ENCODE data around the gene CSTPP1. TPM values are rescaled to one million over a fixed set of nuclear protein-coding genes. Genes with fewer than 3 reads are reported as not detected.

CSTPP1 gene
- total RNA-seq, 1 donor from 2014 or later = 30.0 TPM

DNA sequence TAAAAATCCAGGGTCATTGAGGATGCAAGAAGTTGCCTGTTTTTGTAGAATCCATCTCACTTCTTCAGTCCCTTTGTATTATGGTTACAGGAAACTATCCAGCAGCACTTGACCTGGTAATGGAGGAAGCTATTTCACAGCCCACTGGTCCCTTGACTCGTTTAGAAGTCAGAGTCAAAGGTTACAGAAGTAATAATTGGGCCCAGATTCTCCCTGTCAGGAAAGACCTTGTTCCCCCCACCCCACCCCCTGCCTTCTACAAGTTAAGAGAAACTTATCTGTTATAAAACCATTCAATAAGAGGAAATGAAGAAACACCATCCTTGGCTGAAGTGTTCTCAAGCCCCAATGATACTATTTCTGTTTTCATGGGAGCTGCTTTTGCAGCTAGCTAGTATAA is 65.8 kb downstream of the CSTPP1 start:
- Mint-ChIP-seq H3K4me1 (ENCODE audit: unreplicated experiment) (peaks cover 17% of the 10 kb centered on the region), H3K9me3 (ENCODE audit: unreplicated experiment) (no peaks in the 10 kb centered on the region), H3K27me3 (ENCODE audit: unreplicated experiment) (peaks cover 2% of the 10 kb centered on the region), H3K27ac (ENCODE audit: unreplicated experiment) (no peak overlapping the region), H3K4me3 (ENCODE audit: unreplicated experiment) (no peak overlapping the region), H3K36me3 (ENCODE audit: low read depth, unreplicated experiment) (no peaks in the 10 kb centered on the region)
- no peak for DNase-seq (ENCODE audit: low spot score)
- TF ChIP-seq, protein P1, sequence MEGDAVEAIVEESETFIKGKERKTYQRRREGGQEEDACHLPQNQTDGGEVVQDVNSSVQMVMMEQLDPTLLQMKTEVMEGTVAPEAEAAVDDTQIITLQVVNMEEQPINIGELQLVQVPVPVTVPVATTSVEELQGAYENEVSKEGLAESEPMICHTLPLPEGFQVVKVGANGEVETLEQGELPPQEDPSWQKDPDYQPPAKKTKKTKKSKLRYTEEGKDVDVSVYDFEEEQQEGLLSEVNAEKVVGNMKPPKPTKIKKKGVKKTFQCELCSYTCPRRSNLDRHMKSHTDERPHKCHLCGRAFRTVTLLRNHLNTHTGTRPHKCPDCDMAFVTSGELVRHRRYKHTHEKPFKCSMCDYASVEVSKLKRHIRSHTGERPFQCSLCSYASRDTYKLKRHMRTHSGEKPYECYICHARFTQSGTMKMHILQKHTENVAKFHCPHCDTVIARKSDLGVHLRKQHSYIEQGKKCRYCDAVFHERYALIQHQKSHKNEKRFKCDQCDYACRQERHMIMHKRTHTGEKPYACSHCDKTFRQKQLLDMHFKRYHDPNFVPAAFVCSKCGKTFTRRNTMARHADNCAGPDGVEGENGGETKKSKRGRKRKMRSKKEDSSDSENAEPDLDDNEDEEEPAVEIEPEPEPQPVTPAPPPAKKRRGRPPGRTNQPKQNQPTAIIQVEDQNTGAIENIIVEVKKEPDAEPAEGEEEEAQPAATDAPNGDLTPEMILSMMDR (IDR thresholded peaks at IDR 0.05; ENCODE audit: unreplicated experiment) = no peak

DNA sequence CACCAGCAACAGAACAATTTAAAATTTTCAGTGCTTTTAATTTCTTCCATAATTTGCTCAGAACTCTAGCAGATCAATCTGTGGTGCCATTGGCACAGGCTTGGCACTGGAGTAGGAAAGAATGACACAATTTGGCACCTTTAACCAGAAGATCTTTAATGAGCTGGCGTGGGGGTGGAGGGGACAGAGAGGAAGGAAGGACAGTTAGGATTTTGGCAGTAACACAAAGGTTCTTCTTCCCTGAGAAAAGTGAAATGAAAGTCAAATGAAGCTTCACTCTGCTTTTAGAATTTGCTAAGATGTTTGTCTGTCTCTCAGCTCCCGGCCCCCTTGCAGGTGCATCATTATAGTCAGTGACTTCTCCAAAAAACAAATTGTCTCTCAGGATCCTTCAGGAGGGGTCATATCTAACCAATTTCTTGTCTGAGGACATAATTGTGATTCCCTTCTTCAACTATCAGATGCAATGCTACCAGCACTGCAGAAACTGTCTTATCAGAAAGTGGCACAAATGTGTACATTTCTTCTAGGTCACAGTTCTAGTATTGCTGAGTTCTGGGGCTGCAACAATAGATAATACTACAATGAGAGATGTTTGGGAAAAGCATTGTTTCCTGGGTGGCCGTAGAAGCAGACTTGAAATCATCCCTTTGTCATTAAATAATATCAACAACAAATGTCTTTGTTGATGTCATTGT is 66.8 kb downstream of the CSTPP1 start:
- no peaks in the 10 kb centered on the region for H3K9me3 Mint-ChIP-seq (ENCODE audit: unreplicated experiment)
- H3K4me1 Mint-ChIP-seq (ENCODE audit: unreplicated experiment) = peaks cover 17% of the 10 kb centered on the region

DNA sequence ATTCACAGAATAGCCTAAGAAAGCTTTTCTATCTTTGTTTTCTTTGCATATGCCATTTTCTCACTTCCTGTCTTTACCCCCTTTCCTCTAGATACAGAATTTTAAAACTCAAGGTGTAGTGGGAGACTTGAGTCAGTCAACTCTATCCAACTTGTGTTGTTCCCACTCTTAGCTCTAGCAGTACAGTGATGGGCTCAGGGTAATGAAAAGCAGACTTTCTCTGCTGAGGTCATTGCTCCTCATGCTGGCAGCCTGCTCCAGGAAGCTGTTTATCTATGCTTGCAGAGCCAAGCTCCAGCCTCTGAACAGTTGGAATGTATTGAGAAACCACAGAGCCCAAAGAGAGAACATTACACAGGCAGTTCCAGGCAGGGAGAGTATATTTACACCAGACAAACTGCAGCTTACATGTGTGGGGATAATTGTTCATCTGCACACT is 68.1 kb downstream of the CSTPP1 start:
- Mint-ChIP-seq H3K36me3 (ENCODE audit: low read depth, unreplicated experiment) (no peaks in the 10 kb centered on the region), H3K9me3 (ENCODE audit: unreplicated experiment) (no peaks in the 10 kb centered on the region), H3K4me1 (ENCODE audit: unreplicated experiment) (peaks cover 17% of the 10 kb centered on the region), H3K27me3 (ENCODE audit: unreplicated experiment) (peaks cover 2% of the 10 kb centered on the region), H3K4me3 (ENCODE audit: unreplicated experiment) (no peak overlapping the region), H3K27ac (ENCODE audit: unreplicated experiment) (no peak overlapping the region)
- DNase-seq (ENCODE audit: low spot score) = peak; percentile 25
- TF ChIP-seq, protein P1 (IDR thresholded peaks at IDR 0.05; ENCODE audit: unreplicated experiment) = no peak

More for the DNA sequence above, 66.8 kb downstream of the CSTPP1 start:
- no peak overlapping the region for H3K27ac Mint-ChIP-seq (ENCODE audit: unreplicated experiment)
- no peak overlapping the region for H3K4me3 Mint-ChIP-seq (ENCODE audit: unreplicated experiment)
- no peak for DNase-seq (ENCODE audit: low spot score)
- no peaks in the 10 kb centered on the region for H3K36me3 Mint-ChIP-seq (ENCODE audit: low read depth, unreplicated experiment)
- H3K27me3 Mint-ChIP-seq (ENCODE audit: unreplicated experiment) = peaks cover 2% of the 10 kb centered on the region
- TF ChIP-seq, protein P1 (IDR thresholded peaks at IDR 0.05; ENCODE audit: unreplicated experiment) = no peak

DNA sequence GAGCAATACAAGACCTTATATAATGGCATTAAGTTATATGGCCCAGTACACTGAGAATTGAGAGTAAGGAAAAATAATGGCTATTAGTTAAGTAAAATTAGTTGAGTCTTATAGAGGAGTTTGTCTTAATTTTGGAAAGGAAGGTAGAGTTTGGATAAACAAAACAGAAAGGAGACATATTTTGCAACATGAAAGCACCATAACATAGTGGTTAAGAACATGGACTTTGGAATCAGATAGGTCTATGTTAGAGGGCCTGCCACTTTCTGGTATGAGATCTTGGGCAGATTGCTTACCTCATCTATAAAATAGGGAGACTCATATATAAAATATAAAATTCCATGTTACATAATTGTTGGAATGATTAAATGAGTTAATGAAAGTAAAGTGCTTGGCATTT is 68.9 kb downstream of the CSTPP1 start:
- H3K4me3 Mint-ChIP-seq (ENCODE audit: unreplicated experiment) = no peak overlapping the region
- TF ChIP-seq, protein P1 (IDR thresholded peaks at IDR 0.05; ENCODE audit: unreplicated experiment) = no peak
- H3K4me1 Mint-ChIP-seq (ENCODE audit: unreplicated experiment) = peaks cover 17% of the 10 kb centered on the region
- H3K27me3 Mint-ChIP-seq (ENCODE audit: unreplicated experiment) = peaks cover 4% of the 10 kb centered on the region
- H3K9me3 Mint-ChIP-seq (ENCODE audit: unreplicated experiment) = no peaks in the 10 kb centered on the region
- no peaks in the 10 kb centered on the region for H3K36me3 Mint-ChIP-seq (ENCODE audit: low read depth, unreplicated experiment)
- no peak overlapping the region for H3K27ac Mint-ChIP-seq (ENCODE audit: unreplicated experiment)
- DNase-seq (ENCODE audit: low spot score) = no peak

DNA sequence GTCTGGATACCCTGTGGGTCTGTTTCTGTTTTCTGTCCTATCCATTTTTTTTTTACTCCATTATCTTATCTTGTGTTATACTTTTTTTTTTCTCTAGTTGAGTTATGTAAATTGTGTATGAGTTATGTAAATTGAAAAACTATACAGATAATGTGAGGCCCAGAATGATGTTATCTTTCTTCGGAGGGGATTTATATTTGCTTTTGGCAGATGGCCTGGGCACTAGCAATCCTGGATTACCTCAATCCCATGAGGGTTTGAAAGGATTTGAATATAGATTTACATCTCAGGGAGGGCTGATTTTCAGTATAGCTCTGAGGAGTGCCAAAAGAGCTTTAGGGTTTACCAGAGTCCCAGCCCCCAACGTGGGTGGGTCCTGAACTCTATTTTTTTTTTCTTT is 71.0 kb downstream of the CSTPP1 start:
- Mint-ChIP-seq H3K27me3 (ENCODE audit: unreplicated experiment) (peaks cover 4% of the 10 kb centered on the region), H3K27ac (ENCODE audit: unreplicated experiment) (no peak overlapping the region), H3K4me3 (ENCODE audit: unreplicated experiment) (no peak overlapping the region), H3K36me3 (ENCODE audit: low read depth, unreplicated experiment) (no peaks in the 10 kb centered on the region), H3K9me3 (ENCODE audit: unreplicated experiment) (no peaks in the 10 kb centered on the region), H3K4me1 (ENCODE audit: unreplicated experiment) (peaks cover 15% of the 10 kb centered on the region)
- DNase-seq (ENCODE audit: low spot score) = no peak
- TF ChIP-seq, protein P1 (IDR thresholded peaks at IDR 0.05; ENCODE audit: unreplicated experiment) = no peak

Measured in endothelial cell (in vitro differentiated cells).